ENCODE measurements around the gene MAP3K14.

- TF ChIP-seq POLR2A (IDR thresholded peaks at IDR 0.05) (no peak), CTCF (IDR thresholded peaks at IDR 0.05) (no peak)
Observed at GRCh38 chr17:45279898-45280297, 36.9 kb downstream of the MAP3K14 start.
